GM04504 (cell line): ENCODE measurements around the gene POLR3E.
"Not testable (repeated sequence)": the region's sequence is repeated elsewhere in the genome, so short reads cannot be mapped to it uniquely, and the experiment has no call there.

Experiments used
- DNase-seq: peaks from one replicate; pipeline ENCODE4 v3.0.0-alpha.2; 2012; ENCODE audit warnings: low read depth

The POLR3E gene

GRCh38 chr16:22335668-22336246 lies 38.5 kb downstream of the POLR3E start:
- DNase-seq = no peak

GRCh38 chr16:22336581-22336980 lies 39.4 kb downstream of the POLR3E start:
- DNase-seq = no peak

- no peak for DNase-seq
These were observed 39.8 kb downstream of the POLR3E start for GRCh38 chr16:22337045-22337444.

- DNase-seq = no peak
These were observed 40.8 kb downstream of the POLR3E start for GRCh38 chr16:22337849-22338635.

- DNase-seq = no peak
These were observed 43.7 kb downstream of the POLR3E start for GRCh38 chr16:22340945-22341344.

GRCh38 chr16:22342082-22342481 lies 44.9 kb downstream of the POLR3E start:
- DNase-seq = no peak

- DNase-seq = no peak
These were observed 49.3 kb downstream of the POLR3E start for GRCh38 chr16:22346483-22346882.

- DNase-seq = no peak
These were observed 50.1 kb downstream of the POLR3E start for GRCh38 chr16:22347100-22347820.

GRCh38 chr16:22348291-22348690 lies 51.1 kb downstream of the POLR3E start:
- DNase-seq = no peak

GRCh38 chr16:22351017-22351416 lies 53.8 kb downstream of the POLR3E start:
- not testable (repeated sequence) for DNase-seq

- no peak for DNase-seq
These were observed 54.9 kb downstream of the POLR3E start for GRCh38 chr16:22352140-22352539.

GRCh38 chr16:22352723-22353122 lies 55.5 kb downstream of the POLR3E start:
- no peak for DNase-seq

- peak; percentile 62 for DNase-seq
These were observed 56.1 kb downstream of the POLR3E start for GRCh38 chr16:22353191-22353919.

- DNase-seq = no peak
These were observed 56.8 kb downstream of the POLR3E start for GRCh38 chr16:22353933-22354541.

GRCh38 chr16:22355487-22355908 lies 58.3 kb downstream of the POLR3E start:
- DNase-seq = no peak

GRCh38 chr16:22356930-22357634 lies 59.9 kb downstream of the POLR3E start:
- no peak for DNase-seq

GRCh38 chr16:22357635-22357971 lies 60.4 kb downstream of the POLR3E start:
- DNase-seq = no peak

GRCh38 chr16:22358000-22358399 lies 60.8 kb downstream of the POLR3E start:
- DNase-seq = no peak

- no peak for DNase-seq
These were observed 62.5 kb downstream of the POLR3E start for GRCh38 chr16:22359679-22360078.

- DNase-seq = no peak
These were observed 63.9 kb downstream of the POLR3E start for GRCh38 chr16:22360963-22361659.

GRCh38 chr16:22364241-22364640 lies 67.0 kb downstream of the POLR3E start:
- DNase-seq = no peak
